ENCODE measurements around the gene FBXW9.
A peak's percentile ranks its signal among the peaks of the same experiment; 100 is the strongest.
"Not testable (repeated sequence)": the region's sequence is repeated elsewhere in the genome, so short reads cannot be mapped to it uniquely, and the experiment has no call there.

FBXW9 gene

DNA sequence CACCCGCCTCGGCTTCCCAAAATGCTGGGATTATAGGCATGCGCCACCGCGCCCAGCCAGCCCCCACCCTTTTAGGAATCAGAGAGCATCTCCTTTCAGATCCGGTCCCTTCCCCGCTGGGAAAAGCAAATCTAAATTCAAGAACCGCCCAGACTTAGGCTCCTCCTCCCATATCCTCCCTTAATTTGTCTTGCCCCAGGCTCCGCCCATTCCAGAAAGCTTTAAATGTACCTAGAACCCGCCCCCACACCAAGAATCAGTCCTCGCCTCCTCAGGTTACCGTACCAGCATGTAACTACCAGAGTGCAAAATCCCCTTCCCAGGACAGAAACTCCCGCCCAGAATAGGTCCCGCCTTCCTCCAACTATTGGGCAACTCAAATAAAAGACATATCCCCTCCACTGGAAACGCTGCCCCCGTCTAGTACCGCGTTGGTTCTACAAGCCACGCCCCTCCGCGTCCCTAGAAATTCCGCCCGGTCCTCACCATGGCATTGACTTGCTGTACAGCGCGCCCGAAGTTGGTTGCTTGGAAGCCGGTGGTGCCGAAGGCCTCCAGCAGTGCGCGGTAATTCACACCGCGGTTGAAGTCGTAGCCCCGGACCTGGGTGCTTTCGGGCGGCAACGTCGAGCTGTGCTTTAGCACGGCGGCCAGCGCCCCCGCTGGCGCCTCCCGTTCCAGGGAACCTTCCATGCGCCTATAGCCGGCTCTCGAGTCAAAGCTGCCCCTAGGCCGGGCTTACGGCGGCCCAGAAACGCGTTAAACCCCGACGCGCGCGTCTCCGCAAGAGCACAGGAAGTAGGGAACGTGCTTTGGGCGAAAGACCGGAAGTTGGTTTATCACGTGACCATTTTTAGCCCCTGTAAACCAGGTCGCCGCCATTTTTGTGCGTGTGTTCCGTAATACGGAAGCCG is 15.1 kb downstream of the FBXW9 start, which contains the start of gene DHPS:
TSS of gene DHPS (minus strand) at position 807 of the 914 bp plus-strand sequence. CDS start at position 693, 114 bp downstream.
- peak; percentile 57 to 96 (median 82) for DNase-seq

DNA sequence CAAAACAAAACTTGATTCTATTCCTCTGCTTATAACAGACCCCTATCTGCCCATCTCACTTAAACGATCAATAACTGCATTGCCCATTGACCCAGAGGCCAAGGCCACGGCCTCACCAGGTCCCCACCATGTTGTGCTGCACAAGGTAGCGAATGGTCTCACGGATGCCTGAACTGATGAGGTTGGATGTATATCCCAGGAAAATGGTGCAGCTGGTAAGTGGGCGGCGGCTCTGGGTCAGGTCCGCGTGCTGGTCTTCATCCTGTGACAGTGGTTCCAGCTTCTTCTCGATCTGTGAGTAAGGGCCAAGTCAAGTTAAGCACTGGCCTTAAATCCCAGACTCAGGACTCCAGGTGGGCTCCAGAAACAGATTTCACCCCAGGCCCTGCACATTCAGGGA is 16.4 kb downstream of the FBXW9 start:
- no peak for DNase-seq

DNA sequence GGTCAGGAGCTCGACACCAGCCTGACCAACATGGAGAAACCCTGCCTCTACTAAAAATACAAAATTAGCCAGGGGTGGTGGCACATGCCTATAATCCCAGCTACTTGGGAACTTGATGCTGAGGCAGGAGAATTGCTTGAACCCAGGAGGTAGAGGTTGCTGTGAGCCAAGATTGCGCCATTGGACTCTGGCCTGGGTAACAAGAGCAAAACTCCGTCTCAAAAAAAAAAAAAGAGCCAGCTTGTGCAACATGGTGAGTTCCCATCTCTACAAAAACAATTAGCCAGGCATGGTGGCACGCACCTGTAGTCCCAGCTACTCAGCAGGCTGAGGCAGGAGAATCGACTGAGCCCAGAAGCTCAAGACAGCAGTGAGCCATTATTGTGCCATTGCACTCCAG is 18.4 kb downstream of the FBXW9 start:
- DNase-seq, result not testable (repeated sequence)

DNA sequence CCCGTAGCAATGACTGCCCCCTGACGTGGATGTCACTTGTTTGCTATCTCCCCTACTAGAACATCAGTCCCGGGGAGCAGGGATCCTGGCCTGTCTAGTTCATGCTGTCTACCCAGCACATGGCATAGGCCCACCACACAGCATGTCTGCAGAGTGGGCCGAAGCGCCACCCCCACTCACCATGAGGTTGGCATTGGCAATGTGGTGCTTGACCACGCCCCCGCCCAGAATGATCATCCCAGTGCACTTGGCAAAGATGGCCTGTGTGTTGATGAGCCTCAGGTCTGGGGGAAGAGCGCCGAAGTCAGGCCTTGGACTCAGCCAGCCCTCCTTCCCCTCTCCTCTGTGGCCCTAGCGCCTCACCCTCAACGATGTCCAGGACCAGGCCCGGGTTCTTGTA is 19.5 kb downstream of the FBXW9 start:
- no peak for DNase-seq

DNA sequence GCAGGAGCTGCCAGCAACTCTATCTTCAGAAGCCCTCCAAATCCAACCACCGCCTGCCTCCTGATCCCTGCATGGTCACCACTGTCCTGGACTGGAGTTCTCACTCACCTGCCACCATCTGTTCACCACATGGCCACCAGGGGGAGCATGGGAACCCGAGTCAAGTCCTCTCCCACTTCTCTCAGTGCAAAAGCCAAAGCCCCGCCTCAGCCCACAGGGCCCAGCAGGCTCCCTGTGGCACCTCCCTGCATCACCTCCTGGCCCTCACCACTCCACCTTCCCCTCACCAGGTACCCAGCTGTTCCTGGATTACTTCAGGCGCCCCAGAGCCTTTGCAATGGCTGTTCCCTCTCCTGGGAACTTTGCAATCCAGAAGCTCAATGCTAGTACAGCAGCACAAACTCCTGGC is 20.0 kb downstream of the FBXW9 start:
- DNase-seq, result peak in 46 of 56 donors; percentile 4 to 84 (median 36)

DNA sequence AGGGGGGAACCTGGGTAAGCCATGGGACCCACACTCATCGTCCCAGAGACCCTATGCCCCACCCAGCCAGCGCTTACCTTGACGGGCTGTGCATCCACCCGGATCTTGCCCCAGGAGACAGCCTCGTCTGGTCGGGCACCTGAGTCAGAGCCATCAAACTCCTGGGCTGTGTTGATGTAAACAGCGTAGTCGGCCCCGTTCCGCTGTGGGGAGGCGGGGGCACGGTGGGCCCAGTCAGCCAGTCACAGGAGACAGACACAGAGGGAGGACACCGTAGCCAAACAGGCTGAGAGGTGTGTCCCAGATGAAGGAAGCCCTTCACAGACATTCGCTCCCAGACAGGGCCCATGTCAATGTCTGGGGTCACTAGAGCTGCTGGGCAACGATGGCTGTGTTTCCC is 20.5 kb downstream of the FBXW9 start:
- no peak for DNase-seq

DNA sequence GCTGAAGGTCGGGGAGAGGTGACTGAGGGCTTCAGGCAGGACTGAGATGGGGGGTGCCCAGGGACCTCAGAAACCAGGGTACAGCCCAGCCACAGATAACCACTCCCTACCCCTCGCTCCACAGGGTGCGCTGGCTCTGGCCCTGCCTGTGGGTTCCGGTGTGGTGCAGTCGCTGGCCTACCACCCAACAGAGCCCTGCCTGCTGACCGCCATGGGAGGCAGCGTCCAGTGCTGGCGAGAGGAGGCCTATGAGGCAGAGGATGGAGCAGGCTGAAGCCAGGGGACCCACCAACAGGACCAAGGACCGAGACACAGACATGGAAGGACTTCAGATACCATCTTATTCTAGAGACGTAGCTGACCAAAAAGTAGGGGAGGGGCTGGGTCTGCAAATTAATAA is 21.0 kb downstream of the FBXW9 start:
- no peak for DNase-seq

DNA sequence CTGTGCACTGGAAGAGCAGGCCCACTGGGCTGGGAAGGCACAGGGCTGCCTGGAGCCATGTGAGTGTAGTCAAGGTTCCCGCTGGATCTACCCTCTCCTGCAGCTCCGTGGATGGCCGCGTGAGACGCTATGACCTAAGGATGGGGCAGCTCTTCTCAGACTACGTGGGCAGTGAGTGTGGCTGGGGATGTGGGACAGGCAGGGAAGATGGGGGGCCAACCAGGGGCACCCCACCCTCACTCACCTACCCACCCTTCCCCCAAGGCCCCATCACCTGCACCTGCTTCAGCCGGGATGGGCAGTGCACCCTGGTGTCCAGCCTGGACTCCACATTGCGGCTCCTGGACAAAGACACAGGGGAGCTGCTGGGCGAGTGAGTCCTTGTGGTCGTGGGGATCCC is 23.7 kb downstream of the FBXW9 start:
- no peak for DNase-seq

DNA sequence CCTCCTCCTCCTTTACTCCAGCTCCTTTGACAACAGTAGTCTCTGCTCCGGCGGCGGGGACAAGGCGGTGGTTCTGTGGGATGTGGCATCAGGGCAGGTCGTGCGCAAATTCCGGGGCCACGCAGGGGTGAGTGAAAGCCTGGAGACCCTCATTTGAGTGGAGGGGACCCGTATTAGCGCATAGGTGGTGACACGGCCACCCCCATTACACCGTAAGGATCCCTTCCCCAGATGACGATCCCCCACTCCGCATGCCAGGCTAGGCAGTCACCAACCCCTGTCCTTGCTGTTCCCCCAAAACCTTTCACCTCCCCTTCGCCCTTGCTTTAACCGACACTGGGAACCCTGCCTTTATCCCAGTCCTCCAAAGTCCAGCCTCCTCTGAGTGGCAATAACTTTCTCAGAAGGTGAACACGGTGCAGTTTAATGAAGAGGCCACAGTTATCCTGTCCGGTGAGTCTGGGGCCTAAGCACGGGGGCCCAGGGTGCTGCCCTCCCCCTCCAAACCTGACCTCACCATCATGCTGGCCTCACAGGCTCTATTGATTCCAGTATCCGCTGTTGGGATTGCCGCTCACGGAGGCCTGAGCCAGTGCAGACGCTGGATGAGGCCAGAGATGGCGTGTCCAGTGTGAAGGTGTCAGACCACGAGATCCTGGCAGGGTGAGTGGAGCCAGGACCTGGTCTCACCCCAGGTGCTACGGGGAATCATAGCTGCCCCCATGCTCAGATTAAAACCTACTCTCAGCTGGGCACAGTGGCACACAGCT is 26.1 kb downstream of the FBXW9 start:
- DNase-seq, result peak in 1 of 56 donors; percentile 38

DNA sequence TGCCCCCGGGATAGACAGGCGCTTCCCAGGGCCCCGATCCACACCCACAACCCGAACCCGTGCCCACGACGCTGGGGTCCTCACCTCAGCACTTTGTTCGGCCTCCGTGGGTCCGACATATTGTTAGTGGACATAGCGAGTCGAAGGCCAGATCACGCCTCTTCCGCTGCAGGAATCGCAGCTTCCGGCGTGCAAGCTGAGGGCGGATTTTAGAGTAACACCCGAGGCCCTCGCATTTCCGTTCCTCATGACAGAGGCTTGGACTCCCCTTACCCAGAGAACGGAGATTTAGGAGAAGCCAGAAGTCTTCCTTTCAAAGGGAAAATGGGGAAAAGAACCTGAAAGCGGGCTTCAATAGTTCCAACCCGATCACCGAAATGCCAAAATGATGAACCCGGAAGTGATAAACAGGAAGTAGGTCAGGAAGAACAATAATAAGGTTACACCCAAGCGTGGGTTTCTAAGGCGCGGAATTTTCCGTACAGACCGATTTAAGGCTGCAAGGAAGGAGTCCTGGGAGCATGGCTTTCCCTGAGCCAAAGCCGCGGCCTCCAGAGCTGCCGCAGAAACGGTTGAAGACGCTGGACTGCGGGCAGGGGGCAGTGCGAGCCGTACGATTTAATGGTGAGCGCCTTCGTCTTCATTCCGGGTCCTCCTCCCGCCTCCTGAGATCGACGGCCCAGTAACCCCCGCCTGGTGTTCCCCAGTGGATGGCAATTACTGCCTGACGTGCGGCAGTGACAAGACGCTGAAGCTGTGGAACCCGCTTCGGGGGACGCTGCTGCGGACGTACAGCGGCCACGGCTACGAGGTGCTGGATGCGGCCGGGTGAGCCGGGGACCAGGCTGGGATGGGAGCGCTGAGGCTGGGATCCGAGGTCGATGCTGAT is 26.9 kb downstream of the FBXW9 start:
- peak in 54 of 56 donors; percentile 32 to 88 (median 76) for DNase-seq

DNA sequence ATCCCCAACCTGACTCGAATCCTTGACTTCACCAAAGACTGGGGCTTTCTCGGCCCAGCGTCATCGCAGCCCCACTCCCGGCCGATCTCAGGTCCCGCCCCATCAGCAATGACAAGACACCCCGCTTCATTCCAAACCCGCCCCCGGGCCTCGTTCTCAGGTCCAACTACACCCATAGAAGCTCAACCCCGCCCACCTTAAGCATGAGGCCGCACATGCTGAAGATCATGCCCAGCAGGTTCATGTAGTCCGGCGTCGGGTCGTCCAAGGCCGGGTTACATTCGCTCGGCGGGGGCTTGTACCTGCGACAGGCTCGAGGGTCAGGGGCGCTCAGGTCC is 27.5 kb downstream of the FBXW9 start:
- peak in 32 of 56 donors; percentile 38 to 78 (median 65) for DNase-seq

DNA sequence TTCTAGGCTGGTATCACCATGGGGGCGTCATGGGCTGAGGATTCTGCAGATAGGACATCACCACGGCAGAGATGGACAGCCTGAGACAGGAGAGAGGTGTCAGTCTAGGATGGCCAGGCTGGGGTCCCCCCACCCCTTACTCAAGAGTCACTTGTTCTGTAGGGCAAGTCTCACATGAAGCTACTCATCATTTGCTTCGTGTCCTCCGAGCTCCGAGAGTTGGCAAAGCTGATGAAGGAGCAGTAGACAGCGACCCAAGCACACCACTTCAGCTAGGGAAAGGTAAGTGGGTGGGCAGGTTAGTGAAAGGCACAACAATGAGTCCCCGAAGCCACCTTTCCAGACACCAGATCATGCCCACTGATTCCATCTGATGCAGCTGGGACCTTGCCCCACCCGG is 28.1 kb downstream of the FBXW9 start:
- DNase-seq, result no peak

DNA sequence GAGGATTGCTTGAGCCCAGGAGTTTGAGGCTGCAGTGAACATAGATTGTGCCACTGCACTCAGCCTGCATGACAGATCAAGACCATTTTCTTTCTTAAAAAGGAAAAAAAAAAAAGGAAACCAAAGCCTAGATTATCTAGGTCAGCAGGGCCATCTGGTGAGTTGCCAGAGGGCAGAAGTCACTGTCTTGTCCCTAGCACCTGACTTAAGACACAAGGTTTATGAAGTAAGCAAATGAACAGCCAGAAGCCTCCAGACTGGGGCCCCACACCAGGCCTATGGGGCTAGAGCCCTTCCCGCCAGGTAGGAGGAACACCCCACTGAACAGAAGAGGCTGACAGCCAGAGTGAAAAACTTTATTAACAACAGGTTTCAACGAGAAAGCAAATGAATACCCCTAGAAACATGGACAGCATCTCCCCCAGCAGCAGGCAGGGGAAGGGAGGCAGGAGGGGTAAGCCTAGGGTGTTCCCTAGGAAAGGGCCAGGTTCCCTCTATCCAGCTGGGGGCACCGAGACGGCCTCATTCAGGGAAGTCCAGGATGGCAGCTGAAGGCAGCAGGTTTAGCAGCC is 28.6 kb downstream of the FBXW9 start:
- DNase-seq, result no peak

DNA sequence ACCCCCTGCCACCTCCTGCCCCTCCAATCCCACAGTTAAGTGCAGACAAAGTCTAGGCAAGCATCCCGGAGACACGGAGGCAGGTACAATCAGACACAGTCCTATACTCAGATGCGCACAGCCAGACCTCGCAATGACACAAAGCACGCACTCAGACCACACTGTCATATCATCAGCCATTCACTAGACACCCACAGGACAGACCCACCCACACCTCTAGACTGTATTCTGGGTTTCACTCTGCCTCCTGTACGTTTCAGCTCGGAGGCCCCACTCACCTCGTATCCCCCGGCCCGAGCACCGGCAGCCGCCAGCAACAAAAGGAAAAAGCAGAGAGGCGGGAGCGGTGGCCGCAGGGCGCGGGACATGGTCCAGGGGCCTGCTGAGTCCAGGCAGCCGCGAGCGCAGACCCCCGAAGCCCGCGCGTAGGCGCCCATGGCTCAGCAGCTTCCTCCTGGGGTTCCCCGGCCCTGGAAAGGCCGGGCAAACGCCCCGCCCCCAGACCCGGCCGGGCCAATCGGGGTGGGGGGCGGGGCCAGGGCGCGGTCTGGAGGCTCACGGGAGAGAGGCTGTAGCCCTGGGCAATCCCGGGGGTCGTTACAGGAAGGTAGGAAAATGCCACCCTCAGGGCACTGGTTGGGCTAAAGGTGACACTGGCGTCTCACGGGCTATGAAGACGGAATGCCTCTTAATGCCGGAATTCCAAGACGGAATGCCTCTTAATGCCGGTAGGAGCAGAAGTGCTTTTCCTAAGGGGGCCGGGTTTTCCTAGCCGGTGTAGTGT is 30.0 kb downstream of the FBXW9 start, which contains the start of the genes MAN2B1 and WDR83:
TSS of gene MAN2B1 (minus strand) at position 478 of the 784 bp plus-strand sequence. CDS start at position 437, 41 bp downstream.
TSS of gene WDR83 (plus strand) at position 543 of the 784 bp plus-strand sequence. CDS start 2,984 bp downstream, outside the sequence.
- peak in 50 of 56 donors; percentile 15 to 84 (median 56) for DNase-seq

DNA sequence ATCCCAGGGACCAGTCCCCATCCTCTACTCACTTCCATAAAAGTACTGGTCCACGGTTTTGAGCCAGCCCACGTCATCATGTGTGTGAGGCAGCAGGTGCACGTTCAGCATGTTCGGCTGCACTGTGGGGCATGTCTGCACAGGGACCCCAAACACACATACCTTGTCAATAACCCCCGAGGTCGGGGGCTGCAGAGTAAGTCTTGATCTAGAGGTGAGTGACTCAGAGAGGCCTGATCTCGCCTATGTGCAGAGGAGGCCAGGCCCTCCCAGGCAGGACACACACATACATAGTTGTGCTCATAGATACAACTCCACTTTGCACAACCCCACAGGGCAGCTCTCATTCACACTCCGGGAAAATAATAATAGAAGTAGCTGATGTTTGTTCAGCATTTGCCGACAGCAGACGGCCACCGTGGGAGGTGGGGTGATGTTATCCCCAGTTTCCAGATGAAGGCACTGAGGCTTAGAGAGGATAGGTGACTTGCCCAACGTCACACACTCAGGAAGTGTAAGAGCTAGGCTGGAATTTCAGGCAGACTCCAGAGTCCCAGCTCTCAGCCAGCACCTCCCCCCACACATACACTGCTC is 30.7 kb downstream of the FBXW9 start:
- peak in 1 of 56 donors; percentile 4 for DNase-seq

DNA sequence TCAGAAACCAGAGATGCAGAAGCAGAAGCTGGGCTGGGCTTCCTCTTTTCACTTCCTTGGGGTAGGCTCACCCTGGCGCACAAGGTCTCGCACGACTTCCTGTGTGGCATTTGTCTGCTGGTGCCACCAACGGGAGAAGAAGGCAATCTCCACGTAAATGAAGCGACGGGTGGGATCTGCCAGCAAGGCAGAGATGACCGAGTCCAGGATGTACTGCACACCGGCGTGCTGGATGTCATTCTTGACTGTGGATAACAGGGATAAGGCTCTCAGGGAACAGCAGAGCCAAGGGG is 31.2 kb downstream of the FBXW9 start:
- peak in 15 of 56 donors; percentile 2 to 42 (median 13) for DNase-seq

DNA sequence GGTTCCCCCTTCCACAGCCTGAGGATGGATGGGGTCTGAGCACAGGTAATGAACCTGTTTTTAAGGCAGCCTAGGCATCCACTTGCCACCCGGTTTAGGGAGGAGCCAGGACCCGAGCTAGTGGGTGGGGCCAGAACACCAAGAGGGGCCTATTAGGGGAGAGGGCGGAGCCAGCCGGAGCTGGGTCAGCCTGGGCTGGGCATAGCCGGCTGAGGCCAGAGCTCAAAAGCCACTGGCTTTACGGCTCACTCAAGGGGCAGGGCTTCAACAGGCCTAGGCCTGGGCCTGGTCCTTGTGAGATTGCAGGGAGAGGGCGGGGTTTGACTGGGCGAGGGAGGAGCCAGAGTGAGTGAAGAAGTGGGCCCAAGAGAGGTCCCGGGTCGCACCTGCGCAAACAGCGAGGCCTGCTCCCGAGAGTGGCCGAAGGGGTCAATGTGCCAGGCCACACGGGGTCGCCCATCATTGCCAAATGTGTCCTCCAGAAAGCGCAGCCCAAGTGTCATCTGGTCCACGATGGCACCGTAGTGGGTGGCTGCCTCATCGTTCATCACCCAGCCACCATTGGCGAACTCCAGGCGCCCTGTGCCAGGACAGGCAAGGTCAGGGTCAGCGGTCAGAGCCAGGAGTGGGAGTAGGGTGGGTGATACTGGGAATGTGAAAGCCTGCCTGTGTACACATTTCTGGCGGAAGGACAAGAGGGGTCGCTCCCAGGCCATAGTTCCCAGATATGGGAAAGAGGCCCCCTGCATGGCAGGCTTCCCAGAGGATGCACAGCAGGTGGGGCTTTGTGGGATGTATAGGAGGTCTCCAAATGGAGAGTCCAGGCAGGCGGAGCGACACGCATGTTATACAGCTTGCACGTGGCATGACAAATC is 31.8 kb downstream of the FBXW9 start:
- DNase-seq, result no peak

DNA sequence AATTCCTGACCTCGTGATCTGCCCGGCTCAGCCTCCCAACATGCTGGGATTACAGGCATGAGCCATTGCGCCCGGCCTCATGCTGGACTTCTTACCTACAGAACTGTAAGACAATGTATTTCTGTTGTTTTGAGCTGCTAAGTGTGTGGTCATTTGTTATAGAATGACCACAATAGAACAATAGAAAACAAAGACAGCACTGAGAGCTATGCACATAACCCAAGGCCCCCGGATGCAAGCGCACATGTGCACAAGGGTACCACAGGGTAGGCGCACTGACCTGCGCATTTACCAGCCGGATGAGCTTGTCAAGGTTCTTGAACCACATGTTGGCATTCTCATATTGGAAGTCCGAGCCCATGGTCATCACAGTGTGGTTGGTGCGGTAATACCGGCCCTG is 35.5 kb downstream of the FBXW9 start:
- DNase-seq, result peak in 18 of 56 donors; percentile 1 to 56 (median 18)
